Liver (tissue), 9 donors: ENCODE data around the gene FBXL13. TPM values are rescaled to one million over a fixed set of nuclear protein-coding genes. Genes with fewer than 3 reads are reported as not detected.

Experiments used
- DNase-seq: peaks from one replicate; pipeline ENCODE4 v3.0.0-alpha.2; 2017; ENCODE audit warnings: low spot score
- H3K27ac ChIP-seq, 2 donors: one replicate each; pipeline ENCODE4 v1.7.0; 2013; ENCODE audit warnings: inconsistent platforms in 2 of 2, low read length in 2 of 2, control low read depth in 1 of 2, low read depth in 1 of 2, mild to moderate bottlenecking in 1 of 2
- H3K27me3 ChIP-seq, 4 donors: one replicate each; pipeline versions ENCODE4 v1.6.1 to v1.7.0; 2013; ENCODE audit warnings: low read length in 3 of 4, inconsistent platforms in 1 of 4, mild to moderate bottlenecking in 1 of 4, moderate library complexity in 1 of 4; ENCODE audit not compliant: control insufficient read depth in 4 of 4, insufficient read depth in 4 of 4
- H3K36me3 ChIP-seq, 4 donors: one replicate each; pipeline versions ENCODE4 v1.6.1 to v1.7.0; 2013; ENCODE audit warnings: low read length in 3 of 4, mild to moderate bottlenecking in 3 of 4, low read depth in 1 of 4, moderate library complexity in 1 of 4; ENCODE audit not compliant: control insufficient read depth in 4 of 4, insufficient read depth in 3 of 4
- H3K4me1 ChIP-seq, 4 donors: one replicate each; pipeline versions ENCODE4 v1.6.1 to v1.7.0; 2013; ENCODE audit warnings: low read length in 3 of 4, mild to moderate bottlenecking in 3 of 4, moderate library complexity in 1 of 4; ENCODE audit not compliant: control insufficient read depth in 4 of 4, insufficient read depth in 4 of 4
- H3K4me3 ChIP-seq, 3 donors: one replicate each; pipeline versions ENCODE4 v1.6.1 to v1.7.0; 2013; ENCODE audit warnings: low read length in 3 of 3, control low read depth in 1 of 3, low read depth in 1 of 3, mild to moderate bottlenecking in 1 of 3
- H3K9ac ChIP-seq, 2 donors: one replicate each; pipeline ENCODE4 v1.7.0; 2013; ENCODE audit warnings: low read length in 2 of 2, mild to moderate bottlenecking in 2 of 2, moderate library complexity in 2 of 2, control low read depth in 1 of 2, low read depth in 1 of 2
- H3K9me3 ChIP-seq, 4 donors: one replicate each; pipeline versions ENCODE4 v1.6.1 to v1.7.0; 2013; ENCODE audit warnings: low read length in 3 of 4; ENCODE audit not compliant: control insufficient read depth in 4 of 4
- HNF4G ChIP-seq: IDR thresholded peaks from 2 replicates; pipeline ENCODE4 v1.6.1; 2016; ENCODE audit warnings: antibody characterized with exemption
- MAX ChIP-seq: IDR thresholded peaks from 2 replicates; pipeline ENCODE4 v1.6.1; 2016; ENCODE audit warnings: antibody characterized with exemption
- REST ChIP-seq: IDR thresholded peaks from 2 replicates; pipeline ENCODE4 v1.6.1; 2016; ENCODE audit warnings: antibody characterized with exemption, mild to moderate bottlenecking
- ZBTB33 ChIP-seq: IDR thresholded peaks from 2 replicates; pipeline ENCODE4 v1.6.1; 2016; ENCODE audit warnings: antibody characterized with exemption
- WGBS: extraction: QIAGEN DNeasy Blood & Tissue Kit; methylation state at CpG from one replicate; pipeline ENCODE4 v1.1.7; 2013; 5-methylcytosine and 5-hydroxymethylcytosine counted together
- polyA plus RNA-seq, 2 donors: library from polyadenylated mRNA; stranded (reverse) in 1 of 2; unstranded in 1 of 2; fragments of 200-250 nt in 1 of 2; fragments of >200 nt in 1 of 2; fragmentation: Nextera tagmentation in 1 of 2; extraction: Ambion mirVana in 1 of 2; gene quantifications; one replicate each; pipeline versions ENCODE4 v1.2.1 to v1.2.3, GENCODE V29; 2013 to 2015
- total RNA-seq, 2 donors: library from RNA; depleted of rRNA; stranded (reverse); fragments of >200 nt; gene quantifications; one replicate each; pipeline ENCODE4 v1.2.3, GENCODE V29; 2014
- donor health status: healthy.
- donor health status: healthy.
- donor health status: healthy.
- donor health status: healthy.
- donor health status: healthy.

The FBXL13 gene
- total and polyA plus RNA-seq, 4 donors: 0.03 to 0.75 (median 0.70) TPM; not detected in 1

- TF ChIP-seq REST: no peak
Observed at GRCh38 chr7:102938679-102939078, 135.9 kb downstream of the FBXL13 start (continued).

- Histone ChIP-seq H3K27ac (no peak overlapping the region), H3K9me3 (no peaks in the 10 kb centered on the region), H3K4me1 (peaks cover 0 to 7% (median 6%) of the 10 kb centered on the region in 4 donors), H3K36me3 (no peaks in the 10 kb centered on the region), H3K9ac (no peak overlapping the region), H3K4me3 (no peak overlapping the region), H3K27me3 (no peaks in the 10 kb centered on the region)
- DNase-seq: no peak
- no peak for TF ChIP-seq REST
- TF ChIP-seq ZBTB33: no peak
- TF ChIP-seq MAX: no peak
- no peak for TF ChIP-seq HNF4G
- WGBS: 70% methylated on average over 6 of the region's 6 CpGs
Observed at GRCh38 chr7:102935450-102936115, 139.0 kb downstream of the FBXL13 start.

GRCh38 chr7:102934701-102935100 lies 139.9 kb downstream of the FBXL13 start:
- Histone ChIP-seq H3K27me3 (no peaks in the 10 kb centered on the region), H3K27ac (peak overlapping the region in 1 of 2 donors; percentile 41), H3K9me3 (no peaks in the 10 kb centered on the region), H3K4me1 (peaks cover 0 to 7% (median 6%) of the 10 kb centered on the region in 4 donors), H3K4me3 (no peak overlapping the region), H3K36me3 (no peaks in the 10 kb centered on the region), H3K9ac (no peak overlapping the region)
- no peak for TF ChIP-seq MAX
- WGBS: 83% methylated on average over 3 of the region's 3 CpGs
- DNase-seq: no peak
